ENCODE results near the gene MRGPRG. TPM values are rescaled to one million over a fixed set of nuclear protein-coding genes. Genes with fewer than 3 reads are reported as not detected.

MRGPRG gene
- total RNA-seq, 1 experiment from 2014 or later, result not detected

DNA sequence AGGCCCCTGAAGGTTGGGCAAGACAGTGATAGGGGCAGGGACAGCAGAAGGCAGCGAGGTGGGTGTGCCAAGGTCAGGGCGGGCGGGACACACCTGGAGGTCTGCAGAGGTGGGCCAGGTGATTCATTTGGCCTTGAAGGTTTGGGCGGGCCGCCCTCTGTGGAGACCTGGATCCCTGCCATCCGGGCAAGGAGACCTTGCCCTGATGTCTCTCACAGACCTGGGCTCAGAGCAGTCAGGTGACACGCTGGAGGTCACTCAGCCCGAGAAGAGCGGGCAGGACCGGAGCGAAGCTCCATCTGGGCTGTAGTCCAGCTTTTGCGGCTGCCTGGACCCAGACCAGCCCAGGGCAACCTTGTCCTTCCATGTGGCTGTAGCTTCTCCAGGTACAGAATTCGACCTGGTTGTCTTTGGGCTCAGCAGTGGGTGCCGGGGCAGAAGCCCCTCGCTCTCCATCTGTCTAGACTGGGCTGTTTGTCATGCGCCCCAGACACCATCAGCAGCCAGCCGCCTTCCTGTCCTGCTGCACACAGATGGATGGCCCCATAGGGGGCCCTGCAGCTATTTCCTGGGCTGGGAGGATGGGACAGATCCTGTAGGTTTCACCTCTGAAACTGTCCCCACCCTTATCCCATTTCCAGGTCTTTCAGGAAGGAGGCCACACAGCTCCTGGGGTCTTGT lies 3.1 kb downstream of the MRGPRG start:
- peaks cover 6% of the 10 kb centered on the region for H3K9me3 ChIP-seq (ENCODE audit: low read depth, low read length, poor library complexity, severe bottlenecking)
- intact Hi-C loops (cut with micrococcal nuclease; ENCODE audit: unreplicated experiment), result loop anchor here (5.0 kb wide), 1 partner anchor 118 kb away; no protein-coding TSS in a partner anchor
- H3K4me3 ChIP-seq (ENCODE audit: low read depth, low read length, poor library complexity, severe bottlenecking), result no peak overlapping the region
- peak; percentile 38 for DNase-seq (ENCODE audit: low spot score)
- no peak for TF ChIP-seq EZH2 (IDR thresholded peaks at IDR 0.05; ENCODE audit: borderline replicate concordance, low read depth, low read length, poor library complexity, severe bottlenecking)
- TF ChIP-seq, protein P1, sequence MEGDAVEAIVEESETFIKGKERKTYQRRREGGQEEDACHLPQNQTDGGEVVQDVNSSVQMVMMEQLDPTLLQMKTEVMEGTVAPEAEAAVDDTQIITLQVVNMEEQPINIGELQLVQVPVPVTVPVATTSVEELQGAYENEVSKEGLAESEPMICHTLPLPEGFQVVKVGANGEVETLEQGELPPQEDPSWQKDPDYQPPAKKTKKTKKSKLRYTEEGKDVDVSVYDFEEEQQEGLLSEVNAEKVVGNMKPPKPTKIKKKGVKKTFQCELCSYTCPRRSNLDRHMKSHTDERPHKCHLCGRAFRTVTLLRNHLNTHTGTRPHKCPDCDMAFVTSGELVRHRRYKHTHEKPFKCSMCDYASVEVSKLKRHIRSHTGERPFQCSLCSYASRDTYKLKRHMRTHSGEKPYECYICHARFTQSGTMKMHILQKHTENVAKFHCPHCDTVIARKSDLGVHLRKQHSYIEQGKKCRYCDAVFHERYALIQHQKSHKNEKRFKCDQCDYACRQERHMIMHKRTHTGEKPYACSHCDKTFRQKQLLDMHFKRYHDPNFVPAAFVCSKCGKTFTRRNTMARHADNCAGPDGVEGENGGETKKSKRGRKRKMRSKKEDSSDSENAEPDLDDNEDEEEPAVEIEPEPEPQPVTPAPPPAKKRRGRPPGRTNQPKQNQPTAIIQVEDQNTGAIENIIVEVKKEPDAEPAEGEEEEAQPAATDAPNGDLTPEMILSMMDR (conservative IDR thresholded peaks at IDR 0.05; ENCODE audit: low read depth, low read length), result no peak
- CTCF ChIA-PET, result no interaction called here
- H3K4me1 ChIP-seq (ENCODE audit: insufficient read depth, low read length, poor library complexity, severe bottlenecking), result no peaks in the 10 kb centered on the region
- H3K27ac ChIP-seq (ENCODE audit: low read depth, low read length, poor library complexity, severe bottlenecking), result no peak overlapping the region
- POLR2A ChIA-PET (ENCODE audit: low non-redundant PET), result no interaction called here
- H3K36me3 ChIP-seq (ENCODE audit: insufficient read depth, low read length, poor library complexity, severe bottlenecking), result no peaks in the 10 kb centered on the region
- BruUV-seq (replicated peaks), result no TSS peak
- no peaks in the 10 kb centered on the region for H3K27me3 ChIP-seq (replicated peaks; ENCODE audit: insufficient read depth, low read depth, low read length, poor library complexity)

DNA sequence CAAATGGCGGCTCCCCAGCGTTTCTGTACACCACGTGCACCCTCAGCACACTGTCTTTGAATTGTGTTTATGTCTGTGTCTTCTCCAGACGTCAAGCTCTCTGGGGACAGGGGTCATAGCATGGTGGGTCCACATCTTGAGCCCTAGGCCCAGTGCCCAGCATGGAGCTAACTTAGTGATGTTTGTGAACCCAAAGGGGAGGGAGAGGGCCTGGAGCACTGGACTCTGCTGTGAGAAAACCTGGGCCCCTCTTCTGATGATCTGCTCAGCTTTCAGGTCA lies 4.3 kb downstream of the MRGPRG start:
- ChIA-PET POLR2A (ENCODE audit: low non-redundant PET) (no interaction called here), CTCF (no interaction called here)
- Histone ChIP-seq H3K9me3 (ENCODE audit: low read depth, low read length, poor library complexity, severe bottlenecking) (peaks cover 6% of the 10 kb centered on the region), H3K4me1 (ENCODE audit: insufficient read depth, low read length, poor library complexity, severe bottlenecking) (no peaks in the 10 kb centered on the region), H3K4me3 (ENCODE audit: low read depth, low read length, poor library complexity, severe bottlenecking) (no peak overlapping the region), H3K27ac (ENCODE audit: low read depth, low read length, poor library complexity, severe bottlenecking) (no peak overlapping the region), H3K36me3 (ENCODE audit: insufficient read depth, low read length, poor library complexity, severe bottlenecking) (no peaks in the 10 kb centered on the region), H3K27me3 (replicated peaks; ENCODE audit: insufficient read depth, low read depth, low read length, poor library complexity) (no peaks in the 10 kb centered on the region)
- no peak for TF ChIP-seq EZH2 (IDR thresholded peaks at IDR 0.05; ENCODE audit: borderline replicate concordance, low read depth, low read length, poor library complexity, severe bottlenecking)
- TF ChIP-seq, protein P1 (conservative IDR thresholded peaks at IDR 0.05; ENCODE audit: low read depth, low read length), result no peak
- intact Hi-C loops (cut with micrococcal nuclease; ENCODE audit: unreplicated experiment), result no loop called here
- no TSS peak for BruUV-seq (replicated peaks)
- DNase-seq (ENCODE audit: low spot score), result no peak

DNA sequence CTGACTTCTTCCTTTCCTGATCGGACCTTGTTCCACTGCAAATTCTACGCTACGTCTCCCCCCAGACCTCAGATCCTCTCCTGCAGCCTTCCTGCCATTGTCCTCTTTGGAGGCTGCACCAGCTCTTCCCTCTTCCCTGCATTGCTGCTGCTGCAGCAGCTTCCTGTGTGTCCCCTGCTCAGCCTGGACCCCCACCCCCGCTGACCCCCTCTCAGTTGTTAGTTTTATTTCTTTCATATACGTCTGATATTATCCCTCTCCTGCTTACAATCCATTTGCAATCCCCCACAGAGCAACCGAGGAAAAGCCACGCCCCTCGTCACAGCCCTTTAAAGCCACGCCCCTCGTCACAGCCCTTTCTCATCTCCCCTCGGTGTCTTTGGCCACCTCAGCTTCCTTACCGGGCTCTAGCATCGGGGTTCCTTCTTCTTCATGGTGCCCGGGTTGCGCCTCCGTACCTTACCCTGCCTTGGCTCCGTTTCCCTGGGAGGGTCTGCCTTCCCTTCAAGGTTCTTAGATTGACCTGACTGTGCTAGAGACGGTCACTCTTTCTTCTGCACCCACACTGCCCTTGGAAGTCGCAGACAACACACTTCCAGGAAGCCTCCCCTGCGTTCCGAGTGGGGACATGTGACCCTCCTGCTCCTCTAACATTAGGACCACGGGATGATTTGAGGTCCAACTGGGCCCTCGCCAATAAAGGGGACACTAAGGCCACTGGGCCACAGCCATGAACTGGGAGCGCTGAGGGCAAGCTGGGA lies 4.8 kb downstream of the MRGPRG start:
- ChIA-PET POLR2A (ENCODE audit: low non-redundant PET) (no interaction called here), CTCF (no interaction called here)
- no peaks in the 10 kb centered on the region for H3K4me1 ChIP-seq (ENCODE audit: insufficient read depth, low read length, poor library complexity, severe bottlenecking)
- no peaks in the 10 kb centered on the region for H3K36me3 ChIP-seq (ENCODE audit: insufficient read depth, low read length, poor library complexity, severe bottlenecking)
- no peak for TF ChIP-seq EZH2 (IDR thresholded peaks at IDR 0.05; ENCODE audit: borderline replicate concordance, low read depth, low read length, poor library complexity, severe bottlenecking)
- TF ChIP-seq, protein P1 (conservative IDR thresholded peaks at IDR 0.05; ENCODE audit: low read depth, low read length), result no peak
- intact Hi-C loops (cut with micrococcal nuclease; ENCODE audit: unreplicated experiment), result no loop called here
- peaks cover 6% of the 10 kb centered on the region for H3K9me3 ChIP-seq (ENCODE audit: low read depth, low read length, poor library complexity, severe bottlenecking)
- BruUV-seq (replicated peaks), result no TSS peak
- H3K27ac ChIP-seq (ENCODE audit: low read depth, low read length, poor library complexity, severe bottlenecking), result no peak overlapping the region
- H3K4me3 ChIP-seq (ENCODE audit: low read depth, low read length, poor library complexity, severe bottlenecking), result no peak overlapping the region
- H3K27me3 ChIP-seq (replicated peaks; ENCODE audit: insufficient read depth, low read depth, low read length, poor library complexity), result no peaks in the 10 kb centered on the region
- DNase-seq (ENCODE audit: low spot score), result no peak
